Measurements from ENCODE around the gene HNRNPA1. TPM values are rescaled to one million over a fixed set of nuclear protein-coding genes. Genes with fewer than 3 reads are reported as not detected.
A peak's percentile ranks its signal among the peaks of the same experiment; 100 is the strongest.

The HNRNPA1 gene
- total RNA-seq, 4 donors from 2014 or later, result 298 to 519 (median 435) TPM

DNA sequence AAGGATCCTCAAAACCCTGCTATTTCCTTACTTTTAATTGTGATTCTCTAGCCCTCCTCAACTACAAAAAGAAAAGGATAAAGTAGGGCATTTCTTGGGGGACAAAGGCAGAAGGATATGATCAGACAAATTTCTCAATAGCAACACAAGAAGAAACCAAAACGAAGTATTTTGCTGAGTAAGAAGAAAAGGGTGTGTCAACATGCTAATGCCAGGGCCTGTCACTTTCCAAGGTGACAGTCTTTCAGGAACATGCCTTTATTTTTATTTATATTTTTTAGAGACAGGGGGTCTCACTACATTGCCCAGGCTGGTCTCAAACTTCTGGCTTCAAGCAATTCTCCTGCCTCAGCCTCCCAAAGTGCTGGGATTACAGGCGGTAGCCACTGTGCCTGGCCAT, 40.4 kb upstream of the HNRNPA1 start:
- TF ChIP-seq, protein P1, sequence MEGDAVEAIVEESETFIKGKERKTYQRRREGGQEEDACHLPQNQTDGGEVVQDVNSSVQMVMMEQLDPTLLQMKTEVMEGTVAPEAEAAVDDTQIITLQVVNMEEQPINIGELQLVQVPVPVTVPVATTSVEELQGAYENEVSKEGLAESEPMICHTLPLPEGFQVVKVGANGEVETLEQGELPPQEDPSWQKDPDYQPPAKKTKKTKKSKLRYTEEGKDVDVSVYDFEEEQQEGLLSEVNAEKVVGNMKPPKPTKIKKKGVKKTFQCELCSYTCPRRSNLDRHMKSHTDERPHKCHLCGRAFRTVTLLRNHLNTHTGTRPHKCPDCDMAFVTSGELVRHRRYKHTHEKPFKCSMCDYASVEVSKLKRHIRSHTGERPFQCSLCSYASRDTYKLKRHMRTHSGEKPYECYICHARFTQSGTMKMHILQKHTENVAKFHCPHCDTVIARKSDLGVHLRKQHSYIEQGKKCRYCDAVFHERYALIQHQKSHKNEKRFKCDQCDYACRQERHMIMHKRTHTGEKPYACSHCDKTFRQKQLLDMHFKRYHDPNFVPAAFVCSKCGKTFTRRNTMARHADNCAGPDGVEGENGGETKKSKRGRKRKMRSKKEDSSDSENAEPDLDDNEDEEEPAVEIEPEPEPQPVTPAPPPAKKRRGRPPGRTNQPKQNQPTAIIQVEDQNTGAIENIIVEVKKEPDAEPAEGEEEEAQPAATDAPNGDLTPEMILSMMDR (IDR thresholded peaks at IDR 0.05), result no peak
- TF ChIP-seq POLR2A (IDR thresholded peaks at IDR 0.05), result no peak
- Histone ChIP-seq H3K9me3 (no peaks in the 10 kb centered on the region), H3K27me3 (no peaks in the 10 kb centered on the region), H3K27ac (no peak overlapping the region), H3K4me1 (no peaks in the 10 kb centered on the region), H3K4me3 (replicated peaks in 1 of 3) (no peak overlapping the region), H3K36me3 (peaks cover 14 to 31% of the 10 kb centered on the region in 2 donors)
- no peak for DNase-seq
- 80 to 83% methylated on average over 2 of the region's 2 CpGs for WGBS, 2 donors
- intact Hi-C loops (cut with DNase I), result no loop called here

DNA sequence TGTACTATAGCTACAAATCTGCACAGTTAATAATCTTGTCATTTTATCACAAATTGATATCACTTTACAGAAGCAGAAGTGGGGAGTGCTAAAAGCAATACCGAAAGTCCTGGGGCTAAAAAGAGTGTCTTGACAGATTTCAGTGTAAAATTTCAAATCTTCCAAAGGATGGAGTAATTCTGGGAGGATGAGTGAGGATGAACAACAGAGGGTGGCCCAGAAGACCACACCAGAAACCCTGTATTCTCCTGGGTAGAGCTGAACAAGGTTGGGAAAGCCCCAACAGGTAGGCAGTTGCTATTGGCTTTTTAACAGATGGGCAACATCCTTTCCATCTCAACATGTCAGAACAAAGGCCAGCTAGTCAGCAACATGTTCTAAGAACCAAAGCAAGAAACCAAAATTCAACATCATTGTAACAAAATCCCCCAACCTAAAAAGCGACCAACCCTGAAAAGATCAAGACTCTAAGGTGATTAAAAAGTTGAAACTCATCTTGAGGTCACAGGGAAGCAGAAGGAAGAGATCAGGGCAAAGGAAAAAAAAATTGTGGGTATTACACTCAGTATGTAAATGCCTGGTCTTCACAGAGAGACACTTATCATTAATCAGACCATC, 39.4 kb upstream of the HNRNPA1 start:
- WGBS, 2 donors, result 92 to 97% methylated on average over 2 of the region's 2 CpGs

DNA sequence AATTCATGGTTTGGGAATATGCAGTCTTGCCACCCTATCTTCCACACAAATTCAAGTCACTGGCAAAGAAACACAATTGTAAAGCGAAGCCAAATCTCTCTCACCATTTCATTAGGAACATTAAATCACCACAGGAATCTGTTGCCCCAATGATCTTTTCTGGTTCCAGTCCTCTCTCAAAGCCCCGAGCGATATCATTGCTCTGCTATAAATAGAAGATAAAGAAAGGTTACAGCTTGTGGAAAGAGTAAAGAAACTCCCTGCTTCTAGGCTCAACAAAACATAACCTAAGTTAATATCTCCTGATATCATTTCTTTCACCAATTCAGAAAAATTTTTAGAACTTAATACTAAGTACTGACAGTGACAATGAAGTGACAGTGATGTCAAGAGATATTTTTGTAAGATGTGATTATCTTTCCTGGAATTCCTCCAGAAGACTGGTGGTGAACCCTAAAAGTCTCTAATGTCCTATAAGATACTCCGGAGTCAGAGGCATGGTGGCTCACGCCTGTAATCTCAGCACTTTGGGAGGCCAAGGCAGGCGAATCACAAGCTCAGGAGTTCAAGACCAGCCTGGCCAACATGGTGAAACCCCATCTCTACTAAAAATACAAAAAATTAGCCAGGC, 34.4 kb upstream of the HNRNPA1 start:
- no peaks in the 10 kb centered on the region for H3K4me1 ChIP-seq
- H3K9me3 ChIP-seq, result no peaks in the 10 kb centered on the region
- no peak overlapping the region for H3K4me3 ChIP-seq (replicated peaks in 1 of 3)
- WGBS, 2 donors, result 93 to 96% methylated on average over 6 of the region's 6 CpGs
- DNase-seq, result no peak
- no peak overlapping the region for H3K27ac ChIP-seq
- no peaks in the 10 kb centered on the region for H3K27me3 ChIP-seq
- H3K36me3 ChIP-seq, result peaks cover 22 to 41% of the 10 kb centered on the region in 2 donors
- TF ChIP-seq, protein P1 (IDR thresholded peaks at IDR 0.05), result no peak
- no peak for TF ChIP-seq POLR2A (IDR thresholded peaks at IDR 0.05)
- intact Hi-C loops (cut with DNase I), result no loop called here

More for the DNA sequence above, 39.4 kb upstream of the HNRNPA1 start:
- H3K4me3 ChIP-seq (replicated peaks in 1 of 3), result no peak overlapping the region
- H3K4me1 ChIP-seq, result no peaks in the 10 kb centered on the region
- no peaks in the 10 kb centered on the region for H3K27me3 ChIP-seq
- no peak for DNase-seq
- intact Hi-C loops (cut with DNase I), result no loop called here
- no peaks in the 10 kb centered on the region for H3K9me3 ChIP-seq
- TF ChIP-seq POLR2A (IDR thresholded peaks at IDR 0.05), result no peak
- TF ChIP-seq, protein P1 (IDR thresholded peaks at IDR 0.05), result no peak
- no peak overlapping the region for H3K27ac ChIP-seq
- peaks cover 24 to 40% of the 10 kb centered on the region in 2 donors for H3K36me3 ChIP-seq

DNA sequence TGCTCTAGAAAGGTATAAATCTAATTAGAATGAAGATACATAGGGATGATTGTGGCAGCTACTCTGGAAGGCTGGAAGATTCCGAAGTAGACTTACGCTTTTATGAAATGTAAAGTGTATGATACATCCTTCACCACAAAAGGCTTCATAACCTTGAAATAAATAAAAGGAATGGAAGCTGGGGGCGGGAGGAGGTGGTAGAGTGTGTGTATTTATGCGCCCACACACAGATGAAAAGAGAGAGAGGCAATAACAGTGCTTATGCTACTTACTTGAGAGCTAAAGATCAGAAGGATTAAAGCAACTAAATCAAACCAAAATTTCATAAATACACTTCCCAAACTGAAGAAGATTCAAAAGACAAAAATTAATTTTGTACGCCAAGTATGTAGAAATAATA, 31.0 kb upstream of the HNRNPA1 start:
- Histone ChIP-seq H3K4me1 (no peaks in the 10 kb centered on the region), H3K27ac (no peak overlapping the region), H3K36me3 (peaks cover 15 to 18% of the 10 kb centered on the region in 2 donors), H3K27me3 (no peaks in the 10 kb centered on the region), H3K4me3 (replicated peaks in 1 of 3) (no peak overlapping the region), H3K9me3 (no peaks in the 10 kb centered on the region)
- 97% methylated on average over 5 of the region's 5 CpGs for WGBS, 2 donors
- no peak for DNase-seq
- TF ChIP-seq POLR2A (IDR thresholded peaks at IDR 0.05), result no peak
- TF ChIP-seq, protein P1 (IDR thresholded peaks at IDR 0.05), result no peak
- intact Hi-C loops (cut with DNase I), result no loop called here

DNA sequence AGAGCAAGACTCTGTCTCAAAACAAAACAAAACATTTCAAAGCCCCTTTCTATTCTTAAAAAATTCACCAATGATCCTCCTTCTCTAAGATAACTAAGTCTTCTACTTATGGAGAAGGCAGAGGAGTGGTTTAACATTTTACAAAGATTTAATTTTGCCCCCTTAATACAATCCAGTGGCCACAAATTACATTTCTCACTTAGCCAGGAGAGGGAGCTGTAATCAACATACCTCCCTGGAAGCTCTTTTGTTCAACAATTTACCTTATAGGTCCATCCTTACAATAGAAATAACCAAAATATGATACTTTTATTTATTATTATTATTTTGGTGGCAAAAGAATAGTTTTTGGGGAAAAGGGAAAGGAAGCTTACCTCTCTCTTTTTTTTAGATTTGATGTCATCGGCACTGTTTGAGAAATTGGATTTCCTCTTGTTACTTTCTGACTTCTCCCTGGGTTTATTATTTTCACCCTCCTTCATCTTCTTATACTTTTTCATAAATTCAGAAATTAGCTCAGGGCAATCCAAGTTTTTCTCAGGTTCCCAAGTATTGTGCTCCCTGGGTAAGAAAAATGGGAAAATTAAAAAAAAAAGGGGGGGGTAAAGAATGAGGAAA, 28.8 kb upstream of the HNRNPA1 start:
- intact Hi-C loops (cut with DNase I), result loop anchor here (10.0 kb wide), 1 partner anchor 113 kb away; the partner anchor contains the start of gene GPR84
- Histone ChIP-seq H3K36me3 (no peaks in the 10 kb centered on the region), H3K9me3 (no peaks in the 10 kb centered on the region), H3K27me3 (no peaks in the 10 kb centered on the region), H3K4me1 (peaks cover 2 to 4% of the 10 kb centered on the region in 2 donors), H3K27ac (no peak overlapping the region), H3K4me3 (replicated peaks in 1 of 3) (no peak overlapping the region)
- 95% methylated on average over 1 of the region's 1 CpG for whole genome bisulfite sequencing, 2 donors
- TF ChIP-seq POLR2A (IDR thresholded peaks at IDR 0.05), result no peak
- TF ChIP-seq, protein P1 (IDR thresholded peaks at IDR 0.05), result peak; percentile 27 to 80 (median 53)
- DNase-seq, result no peak

Data from thyroid gland (tissue), 4 donors.